ENCODE measurements around the gene HPGDS. TPM values are rescaled to one million over a fixed set of nuclear protein-coding genes. Genes with fewer than 3 reads are reported as not detected.
"Not testable (repeated sequence)": the region's sequence is repeated elsewhere in the genome, so short reads cannot be mapped to it uniquely, and the experiment has no call there.

The HPGDS gene
- polyA plus RNA-seq, result 1 to 10 TPM in 1 of 3 donors, under 1 TPM in 2; 0.14 to 6.1 (median 0.61) TPM

GRCh38 chr4:94342694-94343093, at the start of gene HPGDS:
HPGDS (minus strand) TSS chr4:94342836; CDS start chr4:94334629, 8,207 bp downstream.
- WGBS, 3 donors, result 53 to 84% (median 70%) methylated on average over 5 of the region's 5 CpGs
- H3K27ac ChIP-seq (ENCODE audit: low read depth, low read length), result no peak within 1 kb of the TSS

GRCh38 chr4:94390804-94391410, 48.3 kb upstream of the HPGDS start:
- 84 to 89% (median 87%) methylated on average over 2 of the region's 2 CpGs for WGBS, 3 donors
- H3K27ac ChIP-seq (ENCODE audit: low read depth, low read length), result no peak overlapping the region

- WGBS, 3 donors, result 90 to 91% (median 91%) methylated on average over 5 of the region's 5 CpGs
- H3K27ac ChIP-seq (ENCODE audit: low read depth, low read length), result no peak overlapping the region
Measured at GRCh38 chr4:94389595-94390267, 47.1 kb upstream of the HPGDS start.

DNA sequence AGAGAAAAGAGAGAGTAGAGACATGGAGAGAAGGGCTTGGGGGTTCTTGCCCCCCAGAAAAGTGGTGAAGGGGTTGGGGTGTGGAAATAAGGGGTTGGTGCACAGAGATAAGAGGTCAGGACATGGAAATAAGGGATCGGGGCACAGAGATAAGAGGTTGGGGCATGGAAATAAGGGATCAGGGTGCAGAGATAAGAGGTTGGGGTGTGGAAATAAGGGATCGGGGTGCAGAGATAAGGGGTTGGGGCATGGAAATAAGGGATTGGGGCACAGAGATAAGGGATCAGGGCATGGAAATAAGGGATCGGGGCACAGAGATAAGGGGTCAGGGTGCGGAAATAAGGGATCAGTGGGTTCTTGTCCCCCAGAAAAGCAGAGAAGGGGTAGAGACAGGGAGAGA, 45.3 kb upstream of the HPGDS start:
- WGBS, 3 donors, result 52 to 83% (median 82%) methylated on average over 4 of the region's 4 CpGs
- not testable (repeated sequence) for H3K27ac ChIP-seq (ENCODE audit: low read depth, low read length)

DNA sequence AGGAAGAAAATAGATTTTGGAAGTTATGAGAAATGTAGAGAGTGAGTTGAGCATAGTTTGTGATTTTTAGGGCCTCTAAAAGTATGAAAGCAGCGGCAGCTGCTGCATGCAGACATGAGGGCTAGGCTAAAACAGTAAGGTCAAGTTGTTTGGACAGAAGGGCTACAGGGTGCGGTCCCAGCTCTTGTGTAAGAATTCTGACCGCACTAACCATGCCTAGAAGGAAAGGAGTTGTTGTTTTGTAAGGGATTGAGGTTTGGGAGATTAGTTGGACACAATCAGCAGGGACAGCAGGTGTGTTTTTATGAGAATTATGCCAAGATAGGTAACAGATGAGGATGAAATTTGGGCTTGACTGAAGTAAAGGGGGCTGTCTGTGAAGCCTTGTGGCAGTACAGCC, 42.8 kb upstream of the HPGDS start:
- 71 to 97% (median 87%) methylated on average over 3 of the region's 3 CpGs for WGBS, 3 donors
- not testable (repeated sequence) for H3K27ac ChIP-seq (ENCODE audit: low read depth, low read length)

- not testable (repeated sequence) for H3K27ac ChIP-seq (ENCODE audit: low read depth, low read length)
- WGBS, 3 donors, result 68 to 85% (median 83%) methylated on average over 5 of the region's 5 CpGs
Measured at GRCh38 chr4:94382891-94383290, 40.3 kb upstream of the HPGDS start.

GRCh38 chr4:94378047-94378446, 35.4 kb upstream of the HPGDS start:
- 60 to 67% (median 64%) methylated on average over 3 of the region's 3 CpGs for WGBS, 3 donors
- H3K27ac ChIP-seq (ENCODE audit: low read depth, low read length), result no peak overlapping the region

DNA sequence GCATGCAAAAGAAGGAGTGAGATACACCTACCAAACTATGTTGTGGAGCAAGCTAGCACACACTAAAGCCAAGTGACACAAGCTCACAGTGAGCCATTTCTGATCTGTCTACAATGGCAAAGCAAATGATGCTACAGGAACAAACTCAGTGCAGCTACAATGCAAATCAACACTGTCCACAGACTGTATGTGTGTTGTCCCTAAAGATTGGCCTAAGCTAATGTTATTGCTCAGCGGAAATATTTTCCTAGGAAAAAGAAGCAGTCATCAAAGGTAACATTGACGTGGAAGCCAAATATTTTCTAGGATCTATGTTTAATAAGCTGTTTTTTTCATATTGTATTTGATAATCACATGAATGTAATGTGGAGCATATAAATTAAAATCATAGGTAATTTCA, 34.7 kb upstream of the HPGDS start:
- no peak overlapping the region for H3K27ac ChIP-seq (ENCODE audit: low read depth, low read length)
- WGBS, 3 donors, result 93 to 98% (median 93%) methylated on average over 2 of the region's 2 CpGs

- H3K27ac ChIP-seq (ENCODE audit: low read depth, low read length), result no peak overlapping the region
- 85 to 89% (median 87%) methylated on average over 3 of the region's 3 CpGs for WGBS, 3 donors
Measured at GRCh38 chr4:94375364-94375763, 32.7 kb upstream of the HPGDS start.

GRCh38 chr4:94373752-94374151, 31.1 kb upstream of the HPGDS start:
- 87 to 95% (median 94%) methylated on average over 3 of the region's 3 CpGs for WGBS, 3 donors
- no peak overlapping the region for H3K27ac ChIP-seq (ENCODE audit: low read depth, low read length)

DNA sequence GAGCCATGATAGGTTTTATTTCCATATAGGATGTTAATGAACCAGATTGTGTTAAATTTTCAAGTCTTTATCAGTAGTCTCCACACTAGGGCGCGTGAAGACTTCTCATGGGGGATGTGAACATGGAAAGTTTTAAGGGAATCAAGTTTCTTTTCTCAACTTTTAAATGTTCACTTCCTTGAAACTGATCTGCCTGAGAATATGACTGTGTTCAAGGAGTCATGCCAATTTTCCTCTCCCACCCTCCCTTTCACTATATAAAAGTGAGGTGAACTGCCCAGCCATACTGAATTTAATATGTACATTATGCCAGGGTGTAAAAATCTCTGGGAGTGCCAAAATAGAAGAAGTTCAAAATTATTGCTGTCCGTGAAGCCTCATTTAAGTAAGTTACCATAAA, 30.4 kb upstream of the HPGDS start:
- 90 to 95% (median 93%) methylated on average over 3 of the region's 3 CpGs for WGBS, 3 donors
- H3K27ac ChIP-seq (ENCODE audit: low read depth, low read length), result no peak overlapping the region

DNA sequence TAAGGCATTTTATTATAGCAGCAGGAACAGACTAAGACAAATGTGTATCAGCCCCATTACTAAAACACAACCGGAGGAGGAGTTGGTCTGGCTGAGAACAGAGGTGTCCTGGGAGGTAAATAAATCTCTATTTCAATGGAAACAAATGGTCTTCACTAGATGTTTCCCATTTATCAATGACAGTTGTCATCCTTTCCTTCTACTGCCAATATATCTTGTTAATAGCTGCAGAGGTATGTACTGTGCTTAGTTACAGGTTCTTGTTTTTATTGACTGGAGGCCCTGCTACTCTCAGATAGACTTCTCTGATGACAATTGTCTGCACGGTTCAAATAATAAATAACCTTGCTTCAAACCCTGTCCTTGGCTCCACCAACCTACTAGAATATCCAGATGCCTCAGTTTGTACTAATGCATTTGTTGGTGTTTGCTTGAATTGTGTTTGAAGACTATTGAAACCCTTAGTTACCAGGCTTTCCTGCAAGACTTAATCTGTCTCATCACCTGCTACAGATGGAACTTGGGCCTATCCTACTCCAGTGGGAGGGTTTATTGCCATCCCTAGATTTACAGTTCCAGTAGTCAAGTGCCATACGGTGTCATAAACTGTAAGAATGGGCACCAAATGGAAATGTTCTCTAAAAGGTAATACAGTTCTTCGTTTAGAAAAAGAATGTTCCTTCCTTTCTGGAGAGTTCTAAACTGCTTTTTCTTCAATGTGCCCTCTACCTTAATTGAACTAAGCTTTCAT, 29.8 kb upstream of the HPGDS start:
- WGBS, 3 donors, result 67 to 82% (median 78%) methylated on average over 4 of the region's 4 CpGs
- H3K27ac ChIP-seq (ENCODE audit: low read depth, low read length), result no peak overlapping the region

GRCh38 chr4:94371290-94371689, 28.7 kb upstream of the HPGDS start:
- no peak overlapping the region for H3K27ac ChIP-seq (ENCODE audit: low read depth, low read length)

- no peak overlapping the region for H3K27ac ChIP-seq (ENCODE audit: low read depth, low read length)
- WGBS, 3 donors, result 61 to 79% (median 78%) methylated on average over 6 of the region's 6 CpGs
Measured at GRCh38 chr4:94370533-94371254, 28.1 kb upstream of the HPGDS start.

GRCh38 chr4:94369046-94369445, 26.4 kb upstream of the HPGDS start:
- H3K27ac ChIP-seq (ENCODE audit: low read depth, low read length), result no peak overlapping the region
- WGBS, 3 donors, result 86 to 94% (median 88%) methylated on average over 2 of the region's 2 CpGs

DNA sequence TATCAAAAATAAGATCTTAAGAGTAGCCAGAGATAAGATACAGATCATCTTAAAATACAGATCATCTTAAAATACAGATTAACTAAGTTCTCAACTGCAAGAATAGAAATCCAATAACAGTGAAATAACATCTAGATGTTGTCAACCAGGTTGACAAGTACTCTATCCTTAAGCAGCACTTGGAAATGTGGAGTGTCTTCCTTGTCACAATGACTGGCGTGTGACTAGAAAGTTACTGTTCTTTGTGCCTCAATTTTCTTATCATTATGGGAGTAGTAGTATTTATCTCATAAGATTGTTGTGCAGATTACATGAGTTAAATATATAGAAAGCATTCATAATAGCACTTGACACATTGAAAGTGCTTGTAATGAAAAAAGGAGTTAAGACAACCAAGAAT, 25.8 kb upstream of the HPGDS start:
- H3K27ac ChIP-seq (ENCODE audit: low read depth, low read length), result no peak overlapping the region
- WGBS, 3 donors, result 91 to 96% (median 94%) methylated on average over 1 of the region's 1 CpG

DNA sequence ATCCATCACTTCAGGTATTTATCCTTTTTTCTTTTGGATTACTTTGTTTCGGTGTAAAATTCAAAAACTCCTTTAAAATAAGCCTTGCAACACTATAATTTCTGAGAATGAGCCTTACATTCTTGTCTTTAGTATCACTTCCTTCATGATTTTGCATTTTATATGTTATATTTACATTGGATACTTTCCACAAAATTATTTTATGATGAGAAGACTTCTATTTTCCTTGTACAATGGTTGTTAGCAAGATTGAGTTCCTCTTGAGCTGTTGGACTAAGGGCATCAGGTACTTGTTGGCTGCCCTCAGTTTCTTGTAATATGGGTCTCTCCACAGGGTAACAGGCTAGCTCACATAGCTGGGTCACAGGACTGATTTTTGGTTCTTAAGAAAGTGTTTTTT, 22.7 kb upstream of the HPGDS start:
- no peak overlapping the region for H3K27ac ChIP-seq (ENCODE audit: low read depth, low read length)
- WGBS, 3 donors, result 90 to 94% (median 91%) methylated on average over 1 of the region's 1 CpG

GRCh38 chr4:94364527-94364926, 21.9 kb upstream of the HPGDS start:
- 74 to 82% (median 79%) methylated on average over 4 of the region's 4 CpGs for WGBS, 3 donors
- H3K27ac ChIP-seq (ENCODE audit: low read depth, low read length), result no peak overlapping the region

DNA sequence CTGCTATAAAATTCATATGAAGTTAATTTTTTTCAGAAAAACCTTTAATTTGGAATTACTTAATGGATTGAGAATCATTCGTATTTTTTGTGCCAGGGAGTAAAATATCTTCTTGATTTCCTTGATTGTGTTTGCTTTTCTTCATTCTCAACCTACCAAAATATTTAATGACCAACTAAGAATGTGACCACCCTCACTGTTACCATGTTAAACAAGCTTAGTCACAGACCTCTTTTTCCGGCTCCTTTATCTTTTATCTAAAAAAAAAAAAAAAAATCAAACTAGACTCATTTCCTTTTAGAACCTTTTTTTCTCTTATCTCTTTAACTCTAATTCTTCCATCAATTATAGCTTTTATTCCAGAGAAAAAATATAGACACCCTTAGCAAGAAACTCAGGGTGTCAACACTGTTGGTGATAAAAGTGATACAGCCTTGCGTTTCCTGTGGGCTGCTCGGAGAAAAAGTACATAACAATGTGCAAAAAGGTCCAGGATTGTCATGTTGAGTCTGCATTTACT, 20.6 kb upstream of the HPGDS start:
- no peak overlapping the region for H3K27ac ChIP-seq (ENCODE audit: low read depth, low read length)
- WGBS, 3 donors, result 80 to 83% (median 82%) methylated on average over 4 of the region's 4 CpGs

All from adipose tissue (tissue), 3 donors.